SHP77 (cell line): Measurements from ENCODE around the gene PIGL.

Source experiments
- DNase-seq, 2 experiments: peaks; one replicate each; lab custom pipeline; 2025; lab: John Stamatoyannopoulos, UW

PIGL gene

DNA sequence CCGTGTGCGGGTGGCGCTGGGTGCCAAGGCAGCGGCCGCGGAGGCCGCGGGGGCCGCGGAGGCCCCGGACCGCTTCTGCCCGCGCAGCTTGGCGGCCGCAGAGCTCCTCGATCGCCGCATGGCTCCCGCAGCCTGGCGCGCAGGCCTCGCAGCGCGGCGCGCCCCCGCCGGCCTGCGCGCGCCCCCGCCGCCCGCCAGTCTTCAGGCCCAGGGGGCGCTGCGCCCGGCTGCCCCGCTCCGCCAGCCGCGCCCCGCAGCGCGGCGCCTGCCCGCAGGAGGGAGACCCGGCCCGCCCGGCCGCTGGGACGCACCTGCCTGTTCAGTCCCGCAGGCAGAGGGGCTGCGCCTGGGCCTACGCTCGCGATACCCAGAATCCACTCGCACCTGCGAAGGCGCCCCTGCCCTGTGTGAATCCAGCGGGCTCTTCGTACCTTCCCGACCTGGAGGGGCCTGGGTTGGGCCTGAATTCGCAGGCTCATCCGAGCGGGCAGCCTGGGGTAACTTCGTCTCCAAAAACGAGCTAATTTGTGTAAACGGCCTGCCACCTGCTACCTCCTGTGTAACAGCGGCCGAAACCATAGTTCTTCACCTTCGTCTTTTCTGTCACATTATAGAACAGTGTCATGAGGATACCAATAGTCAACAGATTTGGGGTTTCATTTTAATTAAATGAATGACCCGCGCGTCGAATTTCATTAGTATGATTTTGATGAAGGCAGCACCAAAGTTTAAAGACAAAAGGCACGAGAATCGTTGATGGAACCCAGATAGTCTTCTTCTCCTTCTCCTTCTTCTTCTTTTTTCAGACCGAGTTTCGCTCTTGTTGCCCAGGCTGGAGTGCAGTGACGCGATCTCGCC is 136.5 kb downstream of the PIGL start, which contains the start of gene CENPV:
Gene CENPV (minus strand): TSS at position 153 of the 858 bp plus-strand sequence. CDS start 33 bp downstream, at position 120.
- DNase-seq = peak; percentile 97 to 99

DNA sequence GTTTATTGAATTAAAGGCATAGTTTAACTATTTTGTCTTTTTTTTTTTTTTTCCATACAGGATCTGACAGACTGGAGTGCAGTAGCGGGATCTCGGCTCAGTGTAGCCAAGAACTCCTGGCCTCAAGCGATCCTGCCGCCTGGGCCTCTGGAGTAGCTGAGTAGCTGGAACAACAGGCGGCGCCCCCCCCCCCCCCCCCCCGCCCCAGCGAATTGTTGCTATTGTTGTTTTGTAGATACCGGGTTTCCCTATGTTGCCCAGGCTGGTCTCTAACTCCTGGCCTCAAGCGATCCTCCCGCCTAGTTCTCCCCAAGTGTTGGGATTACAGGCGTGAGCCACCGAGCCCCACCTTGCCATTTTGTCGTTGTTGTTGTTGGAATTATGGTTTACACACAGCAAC is 137.6 kb downstream of the PIGL start:
- no peak for DNase-seq

DNA sequence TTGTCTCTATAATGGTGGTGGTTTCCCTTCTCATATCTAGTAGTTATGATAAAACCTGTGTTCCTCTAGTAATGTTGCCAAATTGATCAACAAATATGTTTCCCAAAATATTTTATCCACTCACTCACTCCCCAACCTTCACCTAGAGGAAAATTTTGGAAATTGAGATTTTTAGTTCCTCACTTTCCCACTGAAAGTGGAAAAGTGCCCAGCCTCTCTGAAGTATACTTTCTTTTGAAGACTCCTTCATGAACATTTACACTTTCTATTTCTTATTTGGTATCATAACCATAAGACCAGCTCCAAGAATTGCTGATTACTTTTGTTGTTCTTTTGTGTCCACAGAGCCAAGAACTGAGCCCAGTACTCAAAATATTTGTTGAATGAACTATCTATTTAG is 141.4 kb downstream of the PIGL start:
- no peak for DNase-seq

DNA sequence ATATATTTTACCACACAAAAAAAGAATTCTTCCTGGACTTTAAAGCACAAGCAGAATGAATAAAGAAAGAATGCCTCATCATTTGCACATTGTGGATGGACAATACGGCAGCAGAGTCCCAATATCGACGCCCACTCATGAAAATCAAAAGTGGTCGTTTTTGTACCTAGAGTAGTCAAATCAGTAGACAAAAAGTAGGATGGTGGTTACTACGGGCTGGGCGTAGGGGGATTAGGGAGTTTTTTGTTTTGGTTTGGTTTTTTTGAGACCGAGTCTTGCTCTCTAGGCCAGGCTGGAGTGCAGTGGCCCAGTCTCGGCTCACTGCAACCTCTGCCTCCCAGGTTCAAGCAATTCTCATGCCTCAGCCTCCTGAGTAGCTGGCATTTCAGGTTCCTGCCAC is 144.9 kb downstream of the PIGL start:
- no peak for DNase-seq

DNA sequence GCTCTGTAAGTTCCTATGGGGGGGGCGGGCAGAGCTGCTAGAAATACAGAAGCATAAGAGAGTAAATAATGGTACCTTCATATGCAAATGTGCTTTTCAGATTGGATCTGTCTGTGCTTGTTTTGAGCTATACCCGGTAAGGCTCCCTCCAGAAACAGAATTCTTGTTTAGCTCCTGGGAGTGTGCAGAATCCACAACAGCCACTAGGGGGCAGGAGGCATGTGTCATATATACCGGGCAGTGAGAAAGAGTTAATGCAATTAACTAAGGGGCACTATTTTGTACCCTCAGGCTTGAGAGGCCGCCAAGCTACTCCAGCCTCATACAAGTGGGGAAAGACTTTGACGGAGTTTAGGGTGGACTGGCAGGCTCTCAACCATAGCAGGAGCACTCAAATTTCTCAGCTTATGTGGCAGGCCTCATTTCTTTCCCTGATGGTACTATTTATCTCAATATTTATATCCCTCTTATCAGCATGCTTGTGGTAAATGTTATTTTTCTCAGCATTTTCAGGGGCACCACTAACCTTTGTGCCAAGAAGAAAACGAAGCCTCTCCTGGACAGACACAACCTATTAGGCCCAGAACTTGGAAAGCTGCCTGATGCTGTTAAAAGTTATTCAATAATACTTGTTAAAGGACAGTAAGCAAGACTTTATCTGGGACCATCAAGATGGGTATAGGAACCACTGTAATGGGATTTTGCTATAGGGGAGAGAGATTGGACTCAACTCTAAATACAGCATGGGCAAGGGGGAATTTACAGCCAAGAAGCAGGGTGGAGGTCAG is 146.9 kb downstream of the PIGL start:
- DNase-seq = peak; percentile 96 to 98

DNA sequence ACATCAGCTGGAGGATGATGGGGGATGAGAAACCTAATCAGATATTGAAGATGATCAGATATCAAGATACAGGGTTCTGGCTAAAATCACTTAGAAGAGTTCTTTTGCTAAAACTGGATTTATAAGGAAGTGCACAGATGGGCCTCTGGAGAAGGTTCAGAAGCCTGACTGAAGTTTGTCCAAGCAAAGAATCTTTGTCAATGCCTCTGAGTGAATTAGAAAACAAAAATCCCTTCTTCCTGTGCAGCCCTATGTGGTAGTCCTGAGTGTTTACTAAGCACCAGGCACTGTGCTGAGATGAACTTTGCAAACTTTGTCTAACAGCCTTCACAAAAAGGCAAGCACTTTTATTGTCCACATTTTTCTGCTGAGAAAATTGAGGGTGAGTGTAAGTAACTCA is 147.6 kb downstream of the PIGL start:
- DNase-seq = no peak

DNA sequence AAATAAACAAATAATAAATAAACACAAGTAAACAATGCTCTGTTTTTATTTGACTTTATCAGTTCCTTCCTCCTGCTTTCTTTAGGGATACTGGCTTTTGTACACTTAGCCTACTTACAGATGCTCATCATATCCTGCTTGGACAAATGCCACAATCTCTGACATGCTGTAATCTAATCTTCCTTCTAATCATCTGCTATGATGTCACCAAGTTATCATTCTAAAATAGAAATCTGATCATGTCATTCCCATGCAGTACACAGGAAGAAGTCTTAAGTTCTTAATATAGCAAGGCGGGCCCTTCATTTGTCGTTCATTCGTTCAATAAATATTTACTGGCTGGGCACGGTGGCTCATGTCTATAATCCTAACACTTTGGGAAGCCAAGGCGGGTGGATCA is 154.7 kb downstream of the PIGL start:
- DNase-seq = peak; percentile 78 to 83

DNA sequence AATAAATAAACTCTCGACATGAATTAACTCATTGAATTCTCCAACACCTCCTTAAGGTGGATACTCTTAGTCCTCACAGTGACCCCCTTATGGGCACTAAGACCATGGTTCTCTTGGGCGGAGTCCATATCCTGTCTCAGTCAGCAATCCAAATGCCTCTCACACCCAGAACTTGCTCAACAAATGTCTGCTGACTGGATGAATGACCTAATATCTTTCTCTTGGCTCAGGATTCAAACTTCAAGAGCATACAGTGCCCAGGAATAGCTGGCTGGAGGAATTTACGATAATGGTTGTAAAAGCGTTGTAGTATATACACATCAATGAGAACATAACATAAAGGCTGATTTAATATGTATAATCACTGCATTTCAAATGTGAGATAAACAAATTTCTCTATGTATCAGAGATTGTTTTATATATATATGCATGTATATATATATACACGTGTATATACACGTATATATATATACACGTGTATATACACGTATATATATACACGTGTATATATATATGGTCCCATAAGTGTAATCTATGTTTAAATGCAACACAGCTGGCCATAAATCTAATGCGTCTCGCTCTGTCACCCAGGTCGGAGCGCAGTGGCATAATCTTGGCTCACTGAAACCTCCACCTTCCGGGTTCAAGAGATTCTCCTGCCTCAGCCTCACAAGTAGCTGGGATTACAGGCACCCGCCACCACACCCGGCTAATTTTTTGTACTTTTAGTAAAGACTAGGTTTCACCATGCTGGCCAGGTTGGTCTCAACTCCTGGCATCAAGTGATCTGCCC is 157.3 kb downstream of the PIGL start:
- no peak for DNase-seq
